Neural cell (in vitro differentiated cells): ENCODE results near the gene IRF2BPL. TPM values are rescaled to one million over a fixed set of nuclear protein-coding genes. Genes with fewer than 3 reads are reported as not detected.

ENCODE experiments used
- H2AFZ ChIP-seq: fragments of 200-600, 300-800 bp; sonication (generic), shearing (Covaris generic); 2 replicates; pipeline ENCODE4 v1.6.0; 2014; ENCODE audit warnings: low read depth, mild to moderate bottlenecking, antibody characterized with exemption, low read length, moderate library complexity
- H3F3A ChIP-seq: fragments of 200-600 bp; shearing (Covaris generic); 2 replicates; pipeline ENCODE4 v1.6.1; 2016; ENCODE audit warnings: mild to moderate bottlenecking, moderate library complexity, mixed read lengths, antibody characterized with exemption, low read length; ENCODE audit not compliant: insufficient read depth, poor library complexity, severe bottlenecking
- H3K27ac ChIP-seq: fragments of 200-600, 300-800 bp; sonication (generic), shearing (Covaris generic); 2 replicates; pipeline ENCODE4 v1.5.1; 2014; ENCODE audit warnings: mild to moderate bottlenecking, low read length, moderate library complexity
- H3K27me3 ChIP-seq: fragments of 300-800, 200-600 bp; sonication (generic), shearing (Covaris generic); 2 replicates; pipeline ENCODE4 v1.6.0; 2014; ENCODE audit warnings: mild to moderate bottlenecking, low read depth, low read length, moderate library complexity; ENCODE audit not compliant: insufficient read depth
- H3K36me3 ChIP-seq: fragments of 300-800, 200-600 bp; sonication (generic), shearing (Covaris generic); 2 replicates; pipeline ENCODE4 v1.5.1; 2014; ENCODE audit warnings: mild to moderate bottlenecking, antibody characterized with exemption, low read length, moderate library complexity; ENCODE audit not compliant: insufficient read depth
- H3K4me2 ChIP-seq: fragments of 300-800, 200-600 bp; sonication (generic), shearing (Covaris generic); 2 replicates; pipeline ENCODE4 v1.6.0; 2014; ENCODE audit warnings: mild to moderate bottlenecking, low read length
- H3K4me3 ChIP-seq: fragments of 300-800, 200-600 bp; sonication (generic), shearing (Covaris generic); 2 replicates; pipeline ENCODE4 v1.5.1; 2014; ENCODE audit warnings: mild to moderate bottlenecking, low read length, moderate library complexity
- H3K79me2 ChIP-seq: fragments of 200-600 bp; shearing (Covaris generic); replicated peaks from 2 replicates; pipeline ENCODE4 v1.6.0; 2014; ENCODE audit warnings: mild to moderate bottlenecking, low read length, moderate library complexity; ENCODE audit not compliant: insufficient read depth
- H3K9ac ChIP-seq: fragments of 300-800, 200-600 bp; sonication (generic), shearing (Covaris generic); 2 replicates; pipeline ENCODE4 v1.6.1; 2016; ENCODE audit warnings: mild to moderate bottlenecking, low read length, mixed read lengths
- H3K9me2 ChIP-seq: fragments of 200-600 bp; shearing (Covaris generic); 2 replicates; pipeline ENCODE4 v1.6.1; 2016; ENCODE audit warnings: mild to moderate bottlenecking, low read length, mixed read lengths; ENCODE audit not compliant: insufficient read depth
- H3K9me3 ChIP-seq: fragments of 200-600, 300-800 bp; sonication (generic), shearing (Covaris generic); 2 replicates; pipeline ENCODE4 v1.6.1; 2016; ENCODE audit warnings: mild to moderate bottlenecking, mixed run types, low read length, moderate library complexity, mixed read lengths
- H4K20me1 ChIP-seq: fragments of 200-600 bp; shearing (Covaris generic); 2 replicates; pipeline ENCODE4 v1.6.1; 2016; ENCODE audit warnings: mild to moderate bottlenecking, mixed run types; ENCODE audit not compliant: insufficient read depth
- CTCF ChIP-seq: fragments of 450-650 bp; IDR thresholded peaks from 2 replicates; pipeline ENCODE4 v1.5.1; 2014; ENCODE audit warnings: antibody characterized with exemption, mild to moderate bottlenecking, moderate library complexity; ENCODE audit not compliant: poor library complexity, severe bottlenecking
- EP300 ChIP-seq: fragments of 450-650 bp; conservative IDR thresholded peaks from 2 replicates; pipeline ENCODE4 v1.6.1; 2014; ENCODE audit warnings: antibody characterized with exemption, mild to moderate bottlenecking, moderate library complexity; ENCODE audit not compliant: poor library complexity, severe bottlenecking
- EZH2 ChIP-seq: fragments of 200-600, 300-800 bp; shearing (Covaris generic), sonication (generic); IDR thresholded peaks from 2 replicates; pipeline ENCODE4 v1.6.1; 2014; ENCODE audit warnings: antibody characterized with exemption, low read length, borderline replicate concordance, mild to moderate bottlenecking; ENCODE audit not compliant: insufficient read depth, poor library complexity, severe bottlenecking
- MXI1 ChIP-seq: fragments of 450-650 bp; conservative IDR thresholded peaks from 2 replicates; pipeline ENCODE4 v1.6.1; 2014; ENCODE audit warnings: antibody characterized with exemption, mild to moderate bottlenecking; ENCODE audit not compliant: poor library complexity, severe bottlenecking
- POLR2AphosphoS5 ChIP-seq: IDR thresholded peaks from 2 replicates; pipeline ENCODE4 v1.6.1; 2012
- RAD21 ChIP-seq: fragments of 450-650 bp; conservative IDR thresholded peaks from 2 replicates; pipeline ENCODE4 v1.6.1; 2014; ENCODE audit warnings: antibody characterized with exemption, mild to moderate bottlenecking, moderate library complexity
- REST ChIP-seq: IDR thresholded peaks from 2 replicates; pipeline ENCODE4 v1.6.1; 2012; ENCODE audit warnings: borderline replicate concordance
- SMC3 ChIP-seq: fragments of 450-650 bp; conservative IDR thresholded peaks from 2 replicates; pipeline ENCODE4 v1.6.1; 2014; ENCODE audit warnings: antibody characterized with exemption, mild to moderate bottlenecking, moderate library complexity; ENCODE audit not compliant: poor library complexity
- TAF1 ChIP-seq: IDR thresholded peaks from 2 replicates; pipeline ENCODE4 v1.6.1; 2012; ENCODE audit warnings: low read depth
- polyA plus RNA-seq: library from polyadenylated mRNA; depleted of rRNA; stranded (reverse); fragments of >200 nt; gene quantifications from 2 replicates; pipeline ENCODE4 v1.2.3, GENCODE V29; 2014

IRF2BPL gene
- polyA plus RNA-seq, 1 donor from 2014 or later, result 42.9 TPM

DNA sequence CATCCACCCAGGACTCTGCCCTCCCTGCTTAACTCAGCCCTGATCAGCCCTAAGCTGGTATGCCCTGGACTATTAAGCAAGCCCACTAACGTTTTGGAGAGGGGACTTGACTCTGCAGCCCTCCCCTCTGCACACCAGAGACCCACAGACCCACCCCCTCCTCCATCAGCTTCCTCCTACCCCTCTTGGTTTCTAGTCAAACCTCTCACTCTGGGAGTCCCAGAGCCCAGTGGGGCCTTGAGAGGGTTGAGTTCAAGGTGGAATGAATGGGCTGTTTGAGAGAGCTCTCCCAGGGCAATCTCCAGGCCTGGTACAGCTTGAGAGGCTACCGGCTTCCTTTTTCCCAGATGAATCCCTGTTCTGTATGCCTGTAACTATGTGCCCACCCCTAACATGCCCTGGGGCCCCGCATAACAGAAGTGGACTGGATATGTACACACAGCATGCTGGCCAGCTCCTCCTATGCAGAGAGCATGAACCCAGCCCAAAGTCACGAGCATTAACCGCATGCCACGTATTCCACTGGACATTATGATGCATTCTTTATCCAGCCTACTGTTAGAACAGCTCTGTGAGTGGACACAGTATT lies 43.6 kb downstream of the IRF2BPL start:
- Histone ChIP-seq H3K79me2 (no peaks in the 10 kb centered on the region), H2AFZ (no peak overlapping the region), H3K9me2 (no peaks in the 10 kb centered on the region), H3K27ac (no peak overlapping the region), H3K36me3 (no peaks in the 10 kb centered on the region), H3K4me3 (no peak overlapping the region), H3F3A (no peaks in the 10 kb centered on the region), H3K27me3 (no peaks in the 10 kb centered on the region), H4K20me1 (no peaks in the 10 kb centered on the region), H3K9me3 (no peaks in the 10 kb centered on the region), H3K4me2 (no peak overlapping the region), H3K9ac (no peak overlapping the region)
- TF ChIP-seq EZH2 (no peak), SMC3 (no peak), CTCF (no peak), REST (no peak), RAD21 (no peak), POLR2AphosphoS5 (no peak), EP300 (no peak), TAF1 (no peak), MXI1 (no peak)

- Histone ChIP-seq H3K9me2 (no peaks in the 10 kb centered on the region), H3K4me3 (no peak overlapping the region), H3K27ac (no peak overlapping the region), H3K27me3 (no peaks in the 10 kb centered on the region), H4K20me1 (no peaks in the 10 kb centered on the region), H3F3A (no peaks in the 10 kb centered on the region), H3K9me3 (no peaks in the 10 kb centered on the region), H3K36me3 (no peaks in the 10 kb centered on the region), H3K9ac (no peak overlapping the region), H2AFZ (no peak overlapping the region), H3K79me2 (no peaks in the 10 kb centered on the region), H3K4me2 (no peak overlapping the region)
- TF ChIP-seq EP300, result no peak
- no peak for TF ChIP-seq REST
- TF ChIP-seq CTCF, result no peak
- no peak for TF ChIP-seq RAD21
Observed at GRCh38 chr14:76984297-76984696, 44.2 kb downstream of the IRF2BPL start.
